ENCODE results near the gene TOM1. TPM values are rescaled to one million over a fixed set of nuclear protein-coding genes. Genes with fewer than 3 reads are reported as not detected.

Gene TOM1
- total and polyA plus RNA-seq, 2 of the 13 experiments (the other 11 are each of a cell fraction or from before 2014, with no cell fraction given): 30.8 to 87.3 TPM

DNA sequence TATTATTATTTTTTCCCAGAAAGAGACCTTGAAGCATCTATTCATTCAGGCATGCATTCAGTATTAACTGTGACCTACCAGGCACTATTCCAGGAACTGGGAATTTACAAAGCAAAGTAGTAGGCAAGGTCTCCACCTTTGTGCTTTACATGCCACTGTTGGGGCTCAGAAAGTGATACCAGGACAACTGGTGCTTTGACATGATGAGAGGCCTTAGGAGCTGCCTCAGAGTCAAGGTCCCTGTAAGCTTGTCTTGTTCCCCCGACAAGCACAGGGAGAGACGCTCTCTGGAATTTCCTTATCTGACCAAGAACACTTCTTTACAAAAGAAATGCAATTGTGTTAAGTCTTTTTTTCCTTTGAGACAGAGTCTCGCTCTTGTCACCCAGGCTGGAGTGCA lies 78.9 kb downstream of the TOM1 start (continued):
- TF ChIP-seq, protein P1, sequence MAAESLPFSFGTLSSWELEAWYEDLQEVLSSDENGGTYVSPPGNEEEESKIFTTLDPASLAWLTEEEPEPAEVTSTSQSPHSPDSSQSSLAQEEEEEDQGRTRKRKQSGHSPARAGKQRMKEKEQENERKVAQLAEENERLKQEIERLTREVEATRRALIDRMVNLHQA (CRISPR knock-in tag; IDR thresholded peaks at IDR 0.05): no peak
- TF ChIP-seq EP300 (IDR thresholded peaks at IDR 0.05; ENCODE audit: low read depth in 2 of 2, low read length in 2 of 2) (peak in 1 of 2 experiments; percentile 24; a peak in 1 of 4 replicates), EP300 (CRISPR knock-in tag; IDR thresholded peaks at IDR 0.05; ENCODE audit: borderline replicate concordance) (no peak), PPARG (CRISPR knock-in tag; conservative IDR thresholded peaks at IDR 0.05) (peak; percentile 85), HOXA3 (CRISPR knock-in tag; IDR thresholded peaks at IDR 0.05) (no peak), AHR (CRISPR knock-in tag; IDR thresholded peaks at IDR 0.05) (no peak), CREM (IDR thresholded peaks at IDR 0.05) (no peak), CREM (CRISPR knock-in tag; IDR thresholded peaks at IDR 0.05) (no peak), FOXA1 (IDR thresholded peaks at IDR 0.05) (no peak), FOXA1 (CRISPR knock-in tag; IDR thresholded peaks at IDR 0.05) (0 out of 2 replicates have a peak, but pooled peaks have one; percentile 5), SAFB2 (CRISPR knock-in tag; IDR thresholded peaks at IDR 0.05; ENCODE audit: borderline replicate concordance, low read depth) (no peak), REL (CRISPR knock-in tag; conservative IDR thresholded peaks at IDR 0.05) (no peak), ZFAT (CRISPR knock-in tag; conservative IDR thresholded peaks at IDR 0.05) (no peak), SMARCC2 (IDR thresholded peaks at IDR 0.05) (no peak), SIN3B (IDR thresholded peaks at IDR 0.05; ENCODE audit: low read length) (no peak), TEAD3 (CRISPR knock-in tag; optimal IDR thresholded peaks at IDR 0.05; ENCODE audit: borderline replicate concordance) (peak; percentile 49), ZNF207 (IDR thresholded peaks at IDR 0.05; ENCODE audit: borderline replicate concordance) (no peak), NFIC (IDR thresholded peaks at IDR 0.05; ENCODE audit: low read length) (peak; percentile 37; the same call in 1 of the 2 replicates), BRCA1 (CRISPR knock-in tag; IDR thresholded peaks at IDR 0.05) (no peak), RNF2 (conservative IDR thresholded peaks at IDR 0.05; ENCODE audit: low read depth) (no peak), HDAC2 (CRISPR knock-in tag; IDR thresholded peaks at IDR 0.05) (0 out of 2 replicates have a peak, but pooled peaks have one; percentile 5), SMAD1 (CRISPR knock-in tag; IDR thresholded peaks at IDR 0.05; ENCODE audit: borderline replicate concordance, low read depth) (no peak), RARA (CRISPR knock-in tag; IDR thresholded peaks at IDR 0.05) (peak; percentile 45; the same call in 1 of the 2 replicates), SAP130 (CRISPR knock-in tag; IDR thresholded peaks at IDR 0.05; ENCODE audit: low read depth) (peak; percentile 39; the same call in 1 of the 2 replicates), EEA1 (CRISPR knock-in tag; IDR thresholded peaks at IDR 0.05; ENCODE audit: borderline replicate concordance) (no peak), SPEN (CRISPR knock-in tag; IDR thresholded peaks at IDR 0.05; ENCODE audit: low read depth) (no peak), HNF4A (CRISPR knock-in tag; IDR thresholded peaks at IDR 0.05) (0 out of 2 replicates have a peak, but pooled peaks have one; percentile 23), NFKBIZ (CRISPR knock-in tag; IDR thresholded peaks at IDR 0.05) (no peak), SOX13 (IDR thresholded peaks at IDR 0.05) (no peak), SOX13 (CRISPR knock-in tag; conservative IDR thresholded peaks at IDR 0.05 in 1 of 2, IDR thresholded peaks at IDR 0.05 in 1 of 2) (peak in 1 of 2 experiments; percentile 45; a peak in 1 of 4 replicates), ZNF354B (CRISPR knock-in tag; IDR thresholded peaks at IDR 0.05) (no peak), BCL6 (CRISPR knock-in tag; IDR thresholded peaks at IDR 0.05) (peak; percentile 44)
- TF ChIP-seq, protein P2, sequence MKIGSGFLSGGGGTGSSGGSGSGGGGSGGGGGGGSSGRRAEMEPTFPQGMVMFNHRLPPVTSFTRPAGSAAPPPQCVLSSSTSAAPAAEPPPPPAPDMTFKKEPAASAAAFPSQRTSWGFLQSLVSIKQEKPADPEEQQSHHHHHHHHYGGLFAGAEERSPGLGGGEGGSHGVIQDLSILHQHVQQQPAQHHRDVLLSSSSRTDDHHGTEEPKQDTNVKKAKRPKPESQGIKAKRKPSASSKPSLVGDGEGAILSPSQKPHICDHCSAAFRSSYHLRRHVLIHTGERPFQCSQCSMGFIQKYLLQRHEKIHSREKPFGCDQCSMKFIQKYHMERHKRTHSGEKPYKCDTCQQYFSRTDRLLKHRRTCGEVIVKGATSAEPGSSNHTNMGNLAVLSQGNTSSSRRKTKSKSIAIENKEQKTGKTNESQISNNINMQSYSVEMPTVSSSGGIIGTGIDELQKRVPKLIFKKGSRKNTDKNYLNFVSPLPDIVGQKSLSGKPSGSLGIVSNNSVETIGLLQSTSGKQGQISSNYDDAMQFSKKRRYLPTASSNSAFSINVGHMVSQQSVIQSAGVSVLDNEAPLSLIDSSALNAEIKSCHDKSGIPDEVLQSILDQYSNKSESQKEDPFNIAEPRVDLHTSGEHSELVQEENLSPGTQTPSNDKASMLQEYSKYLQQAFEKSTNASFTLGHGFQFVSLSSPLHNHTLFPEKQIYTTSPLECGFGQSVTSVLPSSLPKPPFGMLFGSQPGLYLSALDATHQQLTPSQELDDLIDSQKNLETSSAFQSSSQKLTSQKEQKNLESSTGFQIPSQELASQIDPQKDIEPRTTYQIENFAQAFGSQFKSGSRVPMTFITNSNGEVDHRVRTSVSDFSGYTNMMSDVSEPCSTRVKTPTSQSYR (CRISPR knock-in tag; IDR thresholded peaks at IDR 0.05; ENCODE audit: borderline replicate concordance): no peak
- TF ChIP-seq, protein P3, sequence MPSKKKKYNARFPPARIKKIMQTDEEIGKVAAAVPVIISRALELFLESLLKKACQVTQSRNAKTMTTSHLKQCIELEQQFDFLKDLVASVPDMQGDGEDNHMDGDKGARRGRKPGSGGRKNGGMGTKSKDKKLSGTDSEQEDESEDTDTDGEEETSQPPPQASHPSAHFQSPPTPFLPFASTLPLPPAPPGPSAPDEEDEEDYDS (CRISPR knock-in tag; IDR thresholded peaks at IDR 0.05): 0 out of 2 replicates have a peak, but pooled peaks have one; percentile 15
